Lung (tissue), 12 donors: ENCODE data around the gene SHOX. TPM values are rescaled to one million over a fixed set of nuclear protein-coding genes. Genes with fewer than 3 reads are reported as not detected.

Experiments used
- ATAC-seq: fragments of 200-7000 bp; cut with Tn5 transposase; one replicate; pipeline ENCODE4 v1.9.1; 2020; ENCODE audit warnings: moderate number of reproducible peaks; ENCODE audit not compliant: insufficient read depth, low FRiP score
- DNase-seq, 3 donors: peaks; one replicate each; pipeline ENCODE4 v3.0.0-alpha.2; 2013 to 2017
- H3K27ac ChIP-seq, 2 donors: one replicate each; pipeline ENCODE4 v1.5.1; 2013; ENCODE audit warnings: mild to moderate bottlenecking in 2 of 2, moderate library complexity in 2 of 2, control low read depth in 1 of 2, inconsistent platforms in 1 of 2, low read depth in 1 of 2, low read length in 1 of 2
- H3K27me3 ChIP-seq, 3 donors: one replicate each; pipeline ENCODE4 v1.5.1; 2013; ENCODE audit warnings: low read length in 2 of 3; ENCODE audit not compliant: control insufficient read depth in 3 of 3, insufficient read depth in 3 of 3
- H3K36me3 ChIP-seq, 4 donors: one replicate each; pipeline ENCODE4 v1.5.1; 2013; ENCODE audit warnings: low read length in 4 of 4, mild to moderate bottlenecking in 1 of 4, moderate library complexity in 1 of 4; ENCODE audit not compliant: control insufficient read depth in 4 of 4, insufficient read depth in 4 of 4
- H3K4me1 ChIP-seq, 5 donors: one replicate each; pipeline ENCODE4 v1.5.1; 2013; ENCODE audit warnings: low read length in 5 of 5, mild to moderate bottlenecking in 2 of 5, moderate library complexity in 1 of 5; ENCODE audit not compliant: control insufficient read depth in 5 of 5, insufficient read depth in 5 of 5
- H3K4me3 ChIP-seq: one replicate; pipeline ENCODE4 v1.5.1; 2013; ENCODE audit warnings: mild to moderate bottlenecking, control low read depth, moderate library complexity
- H3K9ac ChIP-seq, 2 donors: one replicate each; pipeline ENCODE4 v1.5.1; 2013; ENCODE audit warnings: low read length in 2 of 2, control low read depth in 1 of 2; ENCODE audit not compliant: insufficient read depth in 1 of 2
- H3K9me3 ChIP-seq, 4 donors: one replicate each; pipeline ENCODE4 v1.5.1; 2013; ENCODE audit warnings: low read length in 3 of 4, mild to moderate bottlenecking in 1 of 4, moderate library complexity in 1 of 4; ENCODE audit not compliant: control insufficient read depth in 4 of 4, insufficient read depth in 3 of 4
- CTCF ChIP-seq: IDR thresholded peaks from 2 replicates; pipeline ENCODE4 v1.5.1; 2012; ENCODE audit warnings: mild to moderate bottlenecking; ENCODE audit errors: control extremely low read depth, extremely low read depth
- WGBS, 2 donors: extraction: QIAGEN DNeasy Blood & Tissue Kit; methylation state at CpG; one replicate each; pipeline ENCODE4 v1.1.7; 2013; 5-methylcytosine and 5-hydroxymethylcytosine counted together
- polyA plus RNA-seq, 2 donors: library from polyadenylated mRNA; stranded (reverse); fragments of 200-250 nt; gene quantifications; one replicate each; pipeline ENCODE4 v1.2.1, GENCODE V29; 2013
- total RNA-seq, 2 donors: library from RNA; depleted of rRNA in 1 of 2; stranded (reverse); fragments of >200 nt in 1 of 2; gene quantifications; one replicate each; pipeline ENCODE4 v1.2.1, GENCODE V29; 2014 to 2021
- donor health status: control.
- donor health status: control.
- donor health status: Bipolar disorder and iron deficiency.
- donor health status: healthy.
- donor health status: DM: yes; HTN: yes; CAD: no.

The SHOX gene
- total and polyA plus RNA-seq, 4 donors = not detected

- ATAC-seq (no peak), DNase-seq (no peak)
- no peak for TF ChIP-seq CTCF
- peaks cover 0 to 10% (median 0%) of the 10 kb centered on the region in 4 donors for H3K9me3 ChIP-seq
- no peak overlapping the region for H3K4me3 ChIP-seq
- peaks cover 0 to 5% (median 0%) of the 10 kb centered on the region in 5 donors for H3K4me1 ChIP-seq
- H3K27ac ChIP-seq = no peak overlapping the region
- no peaks in the 10 kb centered on the region for H3K36me3 ChIP-seq
- no peak overlapping the region for H3K9ac ChIP-seq
- WGBS, 2 donors = 6 to 8% methylated on average over 4 of the region's 4 CpGs
- peaks cover 36 to 77% (median 43%) of the 10 kb centered on the region in 3 donors for H3K27me3 ChIP-seq
Measured at GRCh38 chrX:627995-628394, 2.6 kb upstream of the SHOX start.

GRCh38 chrX:629230-630006 is 1.2 kb upstream of the SHOX start:
- DNase-seq = no peak
- Histone ChIP-seq H3K27ac (no peak overlapping the region), H3K9me3 (peaks cover 0 to 10% (median 0%) of the 10 kb centered on the region in 4 donors), H3K36me3 (no peaks in the 10 kb centered on the region), H3K27me3 (peaks cover 37 to 78% (median 47%) of the 10 kb centered on the region in 3 donors), H3K4me3 (no peak overlapping the region), H3K4me1 (peaks cover 0 to 2% (median 0%) of the 10 kb centered on the region in 5 donors), H3K9ac (no peak overlapping the region)
- TF ChIP-seq CTCF = no peak
- ATAC-seq = no peak
- 5 to 6% methylated on average over 30 of the region's 30 CpGs for WGBS, 2 donors

- WGBS, 2 donors = 2 to 3% methylated on average over 61 to 62 of the region's 62 CpGs
- Histone ChIP-seq H3K36me3 (no peaks in the 10 kb centered on the region), H3K27me3 (peaks cover 44 to 74% (median 46%) of the 10 kb centered on the region in 3 donors), H3K4me3 (no peak overlapping the region), H3K9me3 (peaks cover 0 to 12% (median 0%) of the 10 kb centered on the region in 4 donors), H3K9ac (no peak overlapping the region), H3K4me1 (peaks cover 0 to 2% (median 0%) of the 10 kb centered on the region in 5 donors), H3K27ac (no peak overlapping the region)
- ATAC-seq (no peak), DNase-seq (no peak)
- no peak for TF ChIP-seq CTCF
Measured at GRCh38 chrX:630007-630611, 482 bp upstream of the SHOX start.
